K562 (cell line): ENCODE results near the gene RAP1A. TPM values are rescaled to one million over a fixed set of nuclear protein-coding genes. Genes with fewer than 3 reads are reported as not detected.

Experiments
- LCOR ChIP-seq: sonication (generic); formaldehyde crosslinking; IDR thresholded peaks from 2 replicates; pipeline ENCODE4 v1.8.0; 2022; ENCODE audit warnings: mild to moderate bottlenecking, missing genetic modification reagents
- NONO ChIP-seq, 2 experiments: fragments of 200-400 bp in 1 of 2; fragments of 450-650 bp in 1 of 2; formaldehyde crosslinking in 1 of 2; IDR thresholded peaks; 2 replicates each; pipeline ENCODE4 v1.6.1; 2017; ENCODE audit warnings: low read depth in 2 of 2, mild to moderate bottlenecking in 2 of 2, moderate library complexity in 2 of 2, low read length in 1 of 2
- RFX1 ChIP-seq: fragments of 450-650 bp; IDR thresholded peaks from 2 replicates; pipeline ENCODE4 v1.6.1; 2016; ENCODE audit warnings: mild to moderate bottlenecking, moderate library complexity
- TGIF2 ChIP-seq: sonication (generic); formaldehyde crosslinking; IDR thresholded peaks from 2 replicates; pipeline ENCODE4 v1.8.1; 2022; ENCODE audit warnings: mild to moderate bottlenecking, missing genetic modification reagents, moderate library complexity
- ZFX ChIP-seq: sonication (generic); formaldehyde crosslinking; IDR thresholded peaks from 2 replicates; pipeline ENCODE4 v1.8.0; 2022; ENCODE audit warnings: mild to moderate bottlenecking, missing genetic modification reagents, moderate library complexity
- ZNF253 ChIP-seq: fragments of 250-450 bp; sonication (Bioruptor Pico); conservative IDR thresholded peaks from 2 replicates; pipeline ENCODE4 v1.6.1; 2021; ENCODE audit warnings: mild to moderate bottlenecking
- polyA plus RNA-seq, 8 experiments: library from polyadenylated mRNA; depleted of rRNA in 4 of 8; stranded (reverse) in 5 of 8; unstranded in 3 of 8; fragments of >200 nt; fragmentation: Nextera tagmentation in 2 of 8; fragmentation: Illumina TruSeq in 1 of 8; extraction: Ambion mirVana in 2 of 8; extraction: Trizol in 1 of 8; gene quantifications; 2 replicates each; pipeline versions ENCODE4 v1.2.1 to v1.2.3, GENCODE V29; 2011 to 2014; ENCODE audit warnings: inconsistent platforms in 1 of 8, missing spikeins in 1 of 8
- total RNA-seq, 7 experiments: library from RNA; depleted of rRNA in 6 of 7; stranded (reverse); fragments of >200 nt in 6 of 7; fragmentation: Illumina TruSeq in 2 of 7; extraction: Trizol in 2 of 7; gene quantifications; 2 replicates each; pipeline versions ENCODE4 v1.2.1 to v1.2.3, GENCODE V29; 2011 to 2021; ENCODE audit warnings: low replicate concordance in 1 of 7
- TF ChIP-seq, protein P1 (sequence below): fragments of 450-650 bp; IDR thresholded peaks from 2 replicates; pipeline ENCODE4 v1.6.1; 2016; ENCODE audit warnings: mild to moderate bottlenecking, moderate library complexity
- TF ChIP-seq, protein P2 (sequence below): sonication (generic); formaldehyde crosslinking; IDR thresholded peaks from 2 replicates; pipeline ENCODE4 v1.8.0; 2022; ENCODE audit warnings: mild to moderate bottlenecking, low read depth, missing genetic modification reagents

Gene RAP1A
- total and polyA plus RNA-seq, 9 of the 15 experiments (the other 6 are each of a cell fraction or from before 2014, with no cell fraction given): 13.4 to 86.2 (median 32.5) TPM

DNA sequence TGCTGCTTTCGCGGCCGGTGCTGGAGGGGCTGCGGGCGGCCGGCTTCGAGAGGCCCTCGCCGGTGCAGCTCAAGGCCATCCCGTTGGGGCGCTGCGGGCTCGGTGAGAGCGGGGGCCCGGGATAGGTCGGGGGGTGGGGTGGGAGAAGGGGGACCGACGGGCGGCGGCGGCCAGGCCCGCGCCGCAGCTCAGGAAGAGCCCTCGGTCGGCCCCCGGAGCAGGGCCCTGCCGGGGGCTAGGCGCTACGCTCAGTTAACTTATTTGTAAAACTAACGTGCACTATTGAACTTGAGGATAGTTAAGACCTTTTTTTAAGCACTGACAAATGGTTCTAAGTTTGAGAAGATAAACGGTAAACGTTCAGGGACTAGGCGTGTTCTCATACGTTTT lies 136.5 kb downstream of the RAP1A start (continued):
- TF ChIP-seq, protein P1, sequence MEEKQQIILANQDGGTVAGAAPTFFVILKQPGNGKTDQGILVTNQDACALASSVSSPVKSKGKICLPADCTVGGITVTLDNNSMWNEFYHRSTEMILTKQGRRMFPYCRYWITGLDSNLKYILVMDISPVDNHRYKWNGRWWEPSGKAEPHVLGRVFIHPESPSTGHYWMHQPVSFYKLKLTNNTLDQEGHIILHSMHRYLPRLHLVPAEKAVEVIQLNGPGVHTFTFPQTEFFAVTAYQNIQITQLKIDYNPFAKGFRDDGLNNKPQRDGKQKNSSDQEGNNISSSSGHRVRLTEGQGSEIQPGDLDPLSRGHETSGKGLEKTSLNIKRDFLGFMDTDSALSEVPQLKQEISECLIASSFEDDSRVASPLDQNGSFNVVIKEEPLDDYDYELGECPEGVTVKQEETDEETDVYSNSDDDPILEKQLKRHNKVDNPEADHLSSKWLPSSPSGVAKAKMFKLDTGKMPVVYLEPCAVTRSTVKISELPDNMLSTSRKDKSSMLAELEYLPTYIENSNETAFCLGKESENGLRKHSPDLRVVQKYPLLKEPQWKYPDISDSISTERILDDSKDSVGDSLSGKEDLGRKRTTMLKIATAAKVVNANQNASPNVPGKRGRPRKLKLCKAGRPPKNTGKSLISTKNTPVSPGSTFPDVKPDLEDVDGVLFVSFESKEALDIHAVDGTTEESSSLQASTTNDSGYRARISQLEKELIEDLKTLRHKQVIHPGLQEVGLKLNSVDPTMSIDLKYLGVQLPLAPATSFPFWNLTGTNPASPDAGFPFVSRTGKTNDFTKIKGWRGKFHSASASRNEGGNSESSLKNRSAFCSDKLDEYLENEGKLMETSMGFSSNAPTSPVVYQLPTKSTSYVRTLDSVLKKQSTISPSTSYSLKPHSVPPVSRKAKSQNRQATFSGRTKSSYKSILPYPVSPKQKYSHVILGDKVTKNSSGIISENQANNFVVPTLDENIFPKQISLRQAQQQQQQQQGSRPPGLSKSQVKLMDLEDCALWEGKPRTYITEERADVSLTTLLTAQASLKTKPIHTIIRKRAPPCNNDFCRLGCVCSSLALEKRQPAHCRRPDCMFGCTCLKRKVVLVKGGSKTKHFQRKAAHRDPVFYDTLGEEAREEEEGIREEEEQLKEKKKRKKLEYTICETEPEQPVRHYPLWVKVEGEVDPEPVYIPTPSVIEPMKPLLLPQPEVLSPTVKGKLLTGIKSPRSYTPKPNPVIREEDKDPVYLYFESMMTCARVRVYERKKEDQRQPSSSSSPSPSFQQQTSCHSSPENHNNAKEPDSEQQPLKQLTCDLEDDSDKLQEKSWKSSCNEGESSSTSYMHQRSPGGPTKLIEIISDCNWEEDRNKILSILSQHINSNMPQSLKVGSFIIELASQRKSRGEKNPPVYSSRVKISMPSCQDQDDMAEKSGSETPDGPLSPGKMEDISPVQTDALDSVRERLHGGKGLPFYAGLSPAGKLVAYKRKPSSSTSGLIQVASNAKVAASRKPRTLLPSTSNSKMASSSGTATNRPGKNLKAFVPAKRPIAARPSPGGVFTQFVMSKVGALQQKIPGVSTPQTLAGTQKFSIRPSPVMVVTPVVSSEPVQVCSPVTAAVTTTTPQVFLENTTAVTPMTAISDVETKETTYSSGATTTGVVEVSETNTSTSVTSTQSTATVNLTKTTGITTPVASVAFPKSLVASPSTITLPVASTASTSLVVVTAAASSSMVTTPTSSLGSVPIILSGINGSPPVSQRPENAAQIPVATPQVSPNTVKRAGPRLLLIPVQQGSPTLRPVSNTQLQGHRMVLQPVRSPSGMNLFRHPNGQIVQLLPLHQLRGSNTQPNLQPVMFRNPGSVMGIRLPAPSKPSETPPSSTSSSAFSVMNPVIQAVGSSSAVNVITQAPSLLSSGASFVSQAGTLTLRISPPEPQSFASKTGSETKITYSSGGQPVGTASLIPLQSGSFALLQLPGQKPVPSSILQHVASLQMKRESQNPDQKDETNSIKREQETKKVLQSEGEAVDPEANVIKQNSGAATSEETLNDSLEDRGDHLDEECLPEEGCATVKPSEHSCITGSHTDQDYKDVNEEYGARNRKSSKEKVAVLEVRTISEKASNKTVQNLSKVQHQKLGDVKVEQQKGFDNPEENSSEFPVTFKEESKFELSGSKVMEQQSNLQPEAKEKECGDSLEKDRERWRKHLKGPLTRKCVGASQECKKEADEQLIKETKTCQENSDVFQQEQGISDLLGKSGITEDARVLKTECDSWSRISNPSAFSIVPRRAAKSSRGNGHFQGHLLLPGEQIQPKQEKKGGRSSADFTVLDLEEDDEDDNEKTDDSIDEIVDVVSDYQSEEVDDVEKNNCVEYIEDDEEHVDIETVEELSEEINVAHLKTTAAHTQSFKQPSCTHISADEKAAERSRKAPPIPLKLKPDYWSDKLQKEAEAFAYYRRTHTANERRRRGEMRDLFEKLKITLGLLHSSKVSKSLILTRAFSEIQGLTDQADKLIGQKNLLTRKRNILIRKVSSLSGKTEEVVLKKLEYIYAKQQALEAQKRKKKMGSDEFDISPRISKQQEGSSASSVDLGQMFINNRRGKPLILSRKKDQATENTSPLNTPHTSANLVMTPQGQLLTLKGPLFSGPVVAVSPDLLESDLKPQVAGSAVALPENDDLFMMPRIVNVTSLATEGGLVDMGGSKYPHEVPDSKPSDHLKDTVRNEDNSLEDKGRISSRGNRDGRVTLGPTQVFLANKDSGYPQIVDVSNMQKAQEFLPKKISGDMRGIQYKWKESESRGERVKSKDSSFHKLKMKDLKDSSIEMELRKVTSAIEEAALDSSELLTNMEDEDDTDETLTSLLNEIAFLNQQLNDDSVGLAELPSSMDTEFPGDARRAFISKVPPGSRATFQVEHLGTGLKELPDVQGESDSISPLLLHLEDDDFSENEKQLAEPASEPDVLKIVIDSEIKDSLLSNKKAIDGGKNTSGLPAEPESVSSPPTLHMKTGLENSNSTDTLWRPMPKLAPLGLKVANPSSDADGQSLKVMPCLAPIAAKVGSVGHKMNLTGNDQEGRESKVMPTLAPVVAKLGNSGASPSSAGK: peak; percentile 46; the same call in 1 of the 2 replicates
- TF ChIP-seq LCOR (0 out of 2 replicates have a peak, but pooled peaks have one; percentile 43), NONO (IDR thresholded peaks at IDR 0.05; ENCODE audit: low read depth in 2 of 2, low read length in 1 of 2) (0 out of 4 replicates have a peak, but pooled peaks of 1 of the 2 experiments have one; percentile 41), ZFX (no peak), TGIF2 (CRISPR knock-in tag) (0 out of 2 replicates have a peak, but pooled peaks have one; percentile 2), ZNF253 (CRISPR knock-in tag) (no peak), RFX1 (no peak)
- TF ChIP-seq, protein P2, sequence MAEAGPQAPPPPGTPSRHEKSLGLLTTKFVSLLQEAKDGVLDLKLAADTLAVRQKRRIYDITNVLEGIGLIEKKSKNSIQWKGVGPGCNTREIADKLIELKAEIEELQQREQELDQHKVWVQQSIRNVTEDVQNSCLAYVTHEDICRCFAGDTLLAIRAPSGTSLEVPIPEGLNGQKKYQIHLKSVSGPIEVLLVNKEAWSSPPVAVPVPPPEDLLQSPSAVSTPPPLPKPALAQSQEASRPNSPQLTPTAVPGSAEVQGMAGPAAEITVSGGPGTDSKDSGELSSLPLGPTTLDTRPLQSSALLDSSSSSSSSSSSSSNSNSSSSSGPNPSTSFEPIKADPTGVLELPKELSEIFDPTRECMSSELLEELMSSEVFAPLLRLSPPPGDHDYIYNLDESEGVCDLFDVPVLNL: no peak
